H1 (cell line): ENCODE data around the gene GPX7.

ENCODE experiments used
- CHD2 ChIP-seq: IDR thresholded peaks from 2 replicates; pipeline ENCODE4 v1.6.1; 2012; ENCODE audit warnings: low read length, improper control_type of control experiment
- CTBP2 ChIP-seq: IDR thresholded peaks from 2 replicates; pipeline ENCODE4 v1.7.0; 2011; ENCODE audit warnings: borderline replicate concordance, mild to moderate bottlenecking, moderate library complexity, mixed read lengths, low read length; ENCODE audit not compliant: insufficient read depth, insufficient read length
- CTCF ChIP-seq, 3 experiments: IDR thresholded peaks; 1 replicate in 2 of 3; 2 replicates in 1 of 3; pipeline versions ENCODE4 v1.5.1 to v1.6.1; 2011; ENCODE audit warnings: low read length in 3 of 3, mild to moderate bottlenecking in 3 of 3, inconsistent platforms in 2 of 3, low read depth in 1 of 3, moderate library complexity in 1 of 3; ENCODE audit not compliant: insufficient read depth in 1 of 3; ENCODE audit errors: control extremely low read depth in 1 of 3
- EP300 ChIP-seq, 2 experiments: IDR thresholded peaks; 1 replicate in 1 of 2; 2 replicates in 1 of 2; pipeline ENCODE4 v1.6.1; 2011 to 2012; ENCODE audit warnings: low read depth in 2 of 2, low read length in 2 of 2, mild to moderate bottlenecking in 2 of 2, borderline replicate concordance in 1 of 2, inconsistent platforms in 1 of 2, moderate library complexity in 1 of 2
- GABPA ChIP-seq: IDR thresholded peaks from 2 replicates; pipeline ENCODE4 v1.6.1; 2011; ENCODE audit warnings: mild to moderate bottlenecking, low read length, moderate library complexity, borderline replicate concordance; ENCODE audit not compliant: insufficient read depth
- HDAC6 ChIP-seq: IDR thresholded peaks from one replicate; pipeline ENCODE4 v1.7.1; 2012; ENCODE audit warnings: low read depth, mild to moderate bottlenecking, inconsistent platforms, low read length, moderate library complexity
- MAX ChIP-seq: IDR thresholded peaks from 2 replicates; pipeline ENCODE4 v1.6.1; 2012; ENCODE audit warnings: inconsistent platforms
- POLR2A ChIP-seq, 2 experiments: IDR thresholded peaks; 1 replicate in 1 of 2; 2 replicates in 1 of 2; pipeline ENCODE4 v1.6.1; 2011; ENCODE audit warnings: low read depth in 2 of 2, low read length in 2 of 2, mild to moderate bottlenecking in 2 of 2; ENCODE audit errors: control extremely low read depth in 1 of 2
- RAD21 ChIP-seq, 2 experiments: IDR thresholded peaks in 1 of 2; conservative IDR thresholded peaks in 1 of 2; 2 replicates each; pipeline ENCODE4 v1.6.1; 2011; ENCODE audit warnings: low read depth in 2 of 2, low read length in 2 of 2, improper control_type of control experiment in 1 of 2, inconsistent platforms in 1 of 2, mild to moderate bottlenecking in 1 of 2, moderate library complexity in 1 of 2
- SIX5 ChIP-seq: IDR thresholded peaks from 2 replicates; pipeline ENCODE4 v1.6.1; 2011; ENCODE audit warnings: mild to moderate bottlenecking, low read depth, low read length
- TAF1 ChIP-seq: IDR thresholded peaks from 2 replicates; pipeline ENCODE4 v1.6.1; 2011; ENCODE audit warnings: mild to moderate bottlenecking, low read depth, low read length
- TBP ChIP-seq: IDR thresholded peaks from 2 replicates; pipeline ENCODE4 v1.6.1; 2011; ENCODE audit warnings: low read depth, low read length, improper control_type of control experiment
- TEAD4 ChIP-seq: IDR thresholded peaks from 2 replicates; pipeline ENCODE4 v1.6.1; 2012; ENCODE audit warnings: low read depth, low read length, inconsistent platforms, mixed read lengths
- ZNF274 ChIP-seq: IDR thresholded peaks from 2 replicates; pipeline ENCODE4 v1.7.0; 2012; ENCODE audit warnings: low read length, borderline replicate concordance; ENCODE audit errors: extremely low read depth

- TF ChIP-seq CHD2 (no peak), HDAC6 (no peak), CTCF (IDR thresholded peaks at IDR 0.05; ENCODE audit: control extremely low read depth in 1 of 3, insufficient read depth in 1 of 3, low read depth in 1 of 3, low read length in 3 of 3) (no peak), POLR2A (IDR thresholded peaks at IDR 0.05; ENCODE audit: control extremely low read depth in 1 of 2, low read depth in 2 of 2, low read length in 2 of 2) (no peak), TAF1 (no peak), TEAD4 (no peak), TBP (no peak), EP300 (IDR thresholded peaks at IDR 0.05; ENCODE audit: borderline replicate concordance in 1 of 2, low read depth in 2 of 2, low read length in 2 of 2) (no peak), GABPA (no peak), CTBP2 (no peak), MAX (no peak), ZNF274 (no peak), SIX5 (no peak), RAD21 (IDR thresholded peaks at IDR 0.05 in 1 of 2, conservative IDR thresholded peaks at IDR 0.05 in 1 of 2; ENCODE audit: low read depth in 2 of 2, low read length in 2 of 2) (no peak)
These were observed 8.7 kb upstream of the GPX7 start for GRCh38 chr1:52593495-52593894.
